Rectal smooth muscle tissue (tissue), 1 donor: Measurements from ENCODE around the gene RNASE7.

Source experiments
- H3K27ac ChIP-seq: one replicate; pipeline ENCODE4 v1.7.0; 2013; ENCODE audit warnings: low read depth, low read length, inconsistent platforms
- H3K27me3 ChIP-seq: one replicate; pipeline ENCODE4 v1.7.0; 2013; ENCODE audit warnings: low read length; ENCODE audit not compliant: control insufficient read depth, insufficient read depth
- H3K36me3 ChIP-seq: one replicate; pipeline ENCODE4 v1.7.0; 2013; ENCODE audit warnings: low read length; ENCODE audit not compliant: control insufficient read depth, insufficient read depth
- H3K4me1 ChIP-seq: one replicate; pipeline ENCODE4 v1.7.0; 2013; ENCODE audit warnings: low read length; ENCODE audit not compliant: control insufficient read depth, insufficient read depth
- H3K4me3 ChIP-seq: one replicate; pipeline ENCODE4 v1.7.0; 2013; ENCODE audit warnings: low read length
- H3K9ac ChIP-seq: one replicate; pipeline ENCODE4 v1.7.0; 2013; ENCODE audit warnings: low read length

The RNASE7 gene

DNA sequence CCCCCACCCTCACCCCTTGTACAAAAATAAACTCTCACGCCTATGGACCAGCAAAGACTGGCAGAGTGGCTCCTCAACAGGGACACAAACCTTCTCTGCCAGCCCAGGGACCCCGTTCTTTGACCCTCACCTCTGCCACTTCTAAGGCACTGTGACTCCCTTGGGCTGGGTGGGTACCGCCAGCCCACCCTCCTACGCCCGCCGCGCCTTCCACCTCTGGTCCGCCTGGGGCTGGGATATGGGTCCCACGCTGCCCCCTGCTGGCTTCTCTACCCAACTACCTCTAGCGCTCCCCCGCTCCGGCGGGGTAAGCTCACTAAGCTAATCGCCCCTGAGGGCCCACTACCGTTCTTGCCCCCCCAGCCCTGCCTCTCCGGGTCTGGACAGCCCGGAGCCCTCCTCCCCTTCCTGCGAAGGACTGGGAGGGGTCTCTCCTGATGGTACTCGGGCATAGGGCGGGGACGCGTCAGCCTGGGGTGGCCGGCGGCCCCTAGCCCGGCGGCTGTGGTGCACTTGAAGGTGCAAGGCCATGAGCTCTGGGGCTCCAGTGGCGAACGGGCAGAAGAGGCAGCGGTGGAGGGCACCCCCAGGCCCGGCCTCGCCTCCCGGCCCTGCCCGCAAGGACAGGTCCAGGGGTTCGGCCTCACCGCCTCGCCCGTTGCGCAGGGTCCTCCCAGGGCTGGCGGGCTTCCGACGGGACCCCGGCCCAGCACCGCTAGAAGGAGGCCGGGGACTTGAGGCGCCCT lies 48.2 kb downstream of the RNASE7 start:
- no peak overlapping the region for H3K27ac ChIP-seq
- peaks cover 7% of the 10 kb centered on the region for H3K36me3 ChIP-seq
- H3K9ac ChIP-seq: no peak overlapping the region

GRCh38 chr14:21090940-21091663 lies 48.9 kb downstream of the RNASE7 start:
- Histone ChIP-seq H3K36me3 (peaks cover 5% of the 10 kb centered on the region), H3K4me3 (no peak overlapping the region), H3K9ac (no peak overlapping the region), H3K27me3 (no peaks in the 10 kb centered on the region), H3K4me1 (peaks cover 3% of the 10 kb centered on the region), H3K27ac (no peak overlapping the region)

More for the DNA sequence above, 48.2 kb downstream of the RNASE7 start:
- Histone ChIP-seq H3K4me3 (no peak overlapping the region), H3K4me1 (peaks cover 2% of the 10 kb centered on the region), H3K27me3 (no peaks in the 10 kb centered on the region)

- no peak overlapping the region for H3K4me3 ChIP-seq
- H3K36me3 ChIP-seq: peaks cover 5% of the 10 kb centered on the region
- no peaks in the 10 kb centered on the region for H3K27me3 ChIP-seq
- H3K4me1 ChIP-seq: peaks cover 5% of the 10 kb centered on the region
- no peak overlapping the region for H3K9ac ChIP-seq
- H3K27ac ChIP-seq: no peak overlapping the region
Observed at GRCh38 chr14:21091821-21092272, 49.7 kb downstream of the RNASE7 start.

DNA sequence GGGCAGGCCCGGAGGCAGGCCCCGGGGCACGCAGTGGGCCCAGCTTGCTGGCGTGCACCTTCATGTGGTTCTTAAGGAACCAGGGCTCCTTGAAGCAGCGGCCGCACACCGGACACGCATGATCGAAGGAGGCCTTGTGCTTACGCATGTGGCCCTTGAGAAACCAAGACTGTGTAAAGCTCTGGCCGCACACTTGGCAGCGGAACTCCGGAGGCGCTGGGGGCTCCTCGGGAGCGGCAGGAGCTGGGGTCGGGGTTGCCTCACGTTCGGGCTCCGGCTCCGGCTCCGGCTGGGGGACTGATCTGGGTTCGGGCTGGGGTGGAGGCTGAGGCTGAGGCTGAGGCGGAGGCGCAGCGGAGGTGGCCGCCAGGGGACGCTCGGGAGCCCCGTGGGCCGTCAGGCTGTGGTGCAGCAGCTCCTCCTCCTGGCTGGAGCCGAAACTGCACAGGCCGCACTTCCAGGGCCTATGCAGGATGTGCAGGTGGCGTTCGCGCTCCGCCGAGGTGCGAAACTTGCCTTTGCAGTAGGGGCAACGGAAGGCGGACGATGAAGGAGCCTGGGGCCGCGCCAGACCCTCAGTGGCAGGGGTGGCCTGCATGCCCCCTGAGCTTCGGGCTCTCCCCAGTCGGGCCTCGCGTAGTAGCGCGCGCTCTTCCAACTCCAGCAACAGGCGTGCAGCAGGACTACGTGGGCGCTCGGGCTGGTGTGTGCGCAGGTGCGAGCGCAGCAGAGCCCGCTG lies 50.3 kb downstream of the RNASE7 start:
- no peak overlapping the region for H3K27ac ChIP-seq
- H3K4me1 ChIP-seq: peaks cover 5% of the 10 kb centered on the region
- no peak overlapping the region for H3K9ac ChIP-seq
- H3K36me3 ChIP-seq: peaks cover 5% of the 10 kb centered on the region
- H3K27me3 ChIP-seq: no peaks in the 10 kb centered on the region
- no peak overlapping the region for H3K4me3 ChIP-seq

DNA sequence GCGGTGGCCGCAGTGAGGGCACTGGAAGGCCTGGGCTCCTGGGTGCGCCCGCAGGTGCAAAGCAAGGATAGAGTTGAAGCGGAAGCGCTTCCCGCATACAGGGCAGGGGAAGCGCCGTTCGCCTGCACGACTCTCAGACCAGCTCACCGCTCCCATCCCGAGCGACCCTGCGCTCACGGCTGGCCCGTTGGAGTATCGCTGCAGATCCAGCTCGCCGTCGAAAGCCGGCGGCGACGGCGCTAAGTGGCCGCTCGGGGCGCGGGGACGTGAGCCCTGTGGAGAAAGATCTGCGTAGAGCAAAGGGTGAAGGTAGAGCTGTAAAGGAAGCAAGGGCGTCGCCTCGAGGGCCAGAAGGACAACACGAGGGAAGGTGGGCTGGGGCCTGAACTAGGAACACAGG lies 50.9 kb downstream of the RNASE7 start:
- no peak overlapping the region for H3K27ac ChIP-seq
- peaks cover 5% of the 10 kb centered on the region for H3K36me3 ChIP-seq
- no peaks in the 10 kb centered on the region for H3K27me3 ChIP-seq
- peaks cover 5% of the 10 kb centered on the region for H3K4me1 ChIP-seq
- no peak overlapping the region for H3K9ac ChIP-seq
- no peak overlapping the region for H3K4me3 ChIP-seq
